ENCODE results near the gene RSPO1.
"Not testable (repeated sequence)": the region's sequence is repeated elsewhere in the genome, so short reads cannot be mapped to it uniquely, and the experiment has no call there.

RSPO1 gene

GRCh38 chr1:37634244-37634991, at the start of gene RSPO1:
TSS of gene RSPO1 (minus strand) at chr1:37634892. CDS start at chr1:37629661, 5,231 bp downstream.
- DNase-seq = no peak

- not testable (repeated sequence) for DNase-seq
These were observed 49.5 kb upstream of the RSPO1 start for GRCh38 chr1:37684182-37684581.

GRCh38 chr1:37682334-37682987, 47.8 kb upstream of the RSPO1 start:
- DNase-seq = peak; percentile 75

GRCh38 chr1:37680933-37681332, 46.2 kb upstream of the RSPO1 start:
- no peak for DNase-seq

GRCh38 chr1:37677808-37678207, 43.1 kb upstream of the RSPO1 start:
- DNase-seq = no peak

- no peak for DNase-seq
These were observed 42.4 kb upstream of the RSPO1 start for GRCh38 chr1:37677143-37677439.

- DNase-seq = no peak
These were observed 41.8 kb upstream of the RSPO1 start for GRCh38 chr1:37676281-37677142.

GRCh38 chr1:37673920-37674319, 39.2 kb upstream of the RSPO1 start:
- no peak for DNase-seq

- no peak for DNase-seq
These were observed 37.6 kb upstream of the RSPO1 start for GRCh38 chr1:37672136-37672870.

GRCh38 chr1:37671261-37671660, 36.6 kb upstream of the RSPO1 start:
- no peak for DNase-seq

- no peak for DNase-seq
These were observed 35.4 kb upstream of the RSPO1 start for GRCh38 chr1:37670133-37670532.

GRCh38 chr1:37667023-37667671, 32.5 kb upstream of the RSPO1 start:
- no peak for DNase-seq

GRCh38 chr1:37666241-37666867, 31.7 kb upstream of the RSPO1 start:
- no peak for DNase-seq

- DNase-seq = no peak
These were observed 28.8 kb upstream of the RSPO1 start for GRCh38 chr1:37663426-37664000.

- no peak for DNase-seq
These were observed 27.5 kb upstream of the RSPO1 start for GRCh38 chr1:37662031-37662755.

- DNase-seq = no peak
These were observed 26.7 kb upstream of the RSPO1 start for GRCh38 chr1:37661401-37661800.

- no peak for DNase-seq
These were observed 26.0 kb upstream of the RSPO1 start for GRCh38 chr1:37660664-37661063.

- no peak for DNase-seq
These were observed 23.8 kb upstream of the RSPO1 start for GRCh38 chr1:37658486-37658885.

- no peak for DNase-seq
These were observed 23.1 kb upstream of the RSPO1 start for GRCh38 chr1:37657620-37658412.

GRCh38 chr1:37656881-37657280, 22.2 kb upstream of the RSPO1 start:
- no peak for DNase-seq
